HepG2 (cell line): ENCODE data around the gene IKZF3. TPM values are rescaled to one million over a fixed set of nuclear protein-coding genes. Genes with fewer than 3 reads are reported as not detected.

Source experiments
- CCDC6 ChIP-seq: sonication (generic); formaldehyde crosslinking; IDR thresholded peaks from 2 replicates; pipeline ENCODE4 v1.8.1; 2022; ENCODE audit warnings: mild to moderate bottlenecking, missing genetic modification reagents, moderate library complexity
- DPF2 ChIP-seq: sonication (generic); formaldehyde crosslinking; IDR thresholded peaks from 2 replicates; pipeline ENCODE4 v1.4.0; 2020; ENCODE audit warnings: mild to moderate bottlenecking, low read depth, missing genetic modification reagents, borderline replicate concordance
- GABPA ChIP-seq, 2 experiments: IDR thresholded peaks; 2 replicates each; pipeline ENCODE4 v1.6.1; 2011 to 2016; ENCODE audit warnings: low read depth in 2 of 2, low read length in 1 of 2, missing biosample characterization in 1 of 2, missing genetic modification characterization in 1 of 2
- KAT7 ChIP-seq: IDR thresholded peaks from 2 replicates; pipeline ENCODE4 v1.6.1; 2018; ENCODE audit warnings: borderline replicate concordance, missing compliant biosample characterization
- KLF9 ChIP-seq: IDR thresholded peaks from 2 replicates; pipeline ENCODE4 v1.6.1; 2016; ENCODE audit warnings: low read depth
- MEIS1 ChIP-seq: sonication (generic); formaldehyde crosslinking; IDR thresholded peaks from 2 replicates; pipeline ENCODE4 v1.9.0; 2021; ENCODE audit warnings: mild to moderate bottlenecking, missing genetic modification reagents, moderate library complexity, borderline replicate concordance
- MZF1 ChIP-seq: sonication (generic); formaldehyde crosslinking; IDR thresholded peaks from 2 replicates; pipeline ENCODE4 v1.8.1; 2023; ENCODE audit warnings: mild to moderate bottlenecking, missing genetic modification reagents, borderline replicate concordance
- NCOA2 ChIP-seq: sonication (generic); formaldehyde crosslinking; IDR thresholded peaks from 2 replicates; pipeline ENCODE4 v1.8.0; 2022; ENCODE audit warnings: inconsistent platforms
- NFE2 ChIP-seq: sonication (generic); formaldehyde crosslinking; IDR thresholded peaks from 2 replicates; pipeline ENCODE4 v1.4.0; 2020; ENCODE audit warnings: missing genetic modification reagents
- PAF1 ChIP-seq: IDR thresholded peaks from 2 replicates; pipeline ENCODE4 v1.6.1; 2016; ENCODE audit warnings: missing genetic modification reagents, missing compliant biosample characterization
- PHF21A ChIP-seq: sonication (generic); formaldehyde crosslinking; IDR thresholded peaks from 2 replicates; pipeline ENCODE4 v1.5.0; 2020; ENCODE audit warnings: mild to moderate bottlenecking, missing genetic modification reagents
- POLR2AphosphoS2 ChIP-seq: IDR thresholded peaks from 2 replicates; pipeline ENCODE4 v1.6.1; 2011; ENCODE audit warnings: low read depth, low read length, improper control_type of control experiment
- RAD21 ChIP-seq: fragments of 450-650 bp; formaldehyde crosslinking; IDR thresholded peaks from 2 replicates; pipeline ENCODE4 v1.5.0; 2020; ENCODE audit warnings: mild to moderate bottlenecking
- RELA ChIP-seq: sonication (generic); formaldehyde crosslinking; IDR thresholded peaks from 2 replicates; pipeline ENCODE4 v1.4.0; 2020; ENCODE audit warnings: missing genetic modification reagents
- SRSF1 ChIP-seq: fragments of 200-400 bp; formaldehyde crosslinking; optimal IDR thresholded peaks from 2 replicates; pipeline ENCODE3; 2017; ENCODE audit warnings: mild to moderate bottlenecking, low read depth, low read length, moderate library complexity
- TBL1XR1 ChIP-seq: fragments of 150-350 bp; IDR thresholded peaks from 2 replicates; pipeline ENCODE4 v1.6.1; 2014; ENCODE audit warnings: borderline replicate concordance, low read length; ENCODE audit not compliant: partially characterized antibody
- ZMAT3 ChIP-seq: sonication (generic); formaldehyde crosslinking; conservative IDR thresholded peaks from 2 replicates; pipeline ENCODE4 v1.7.0; 2021; ENCODE audit warnings: missing genetic modification reagents
- ZNF205 ChIP-seq: IDR thresholded peaks from 2 replicates; pipeline ENCODE4 v1.6.1; 2018; ENCODE audit warnings: missing biosample characterization, missing genetic modification reagents
- ZNF790 ChIP-seq: sonication (generic); formaldehyde crosslinking; IDR thresholded peaks from 2 replicates; pipeline ENCODE4 v1.8.0; 2022; ENCODE audit warnings: missing genetic modification reagents, mild to moderate bottlenecking, borderline replicate concordance
- ZNF891 ChIP-seq: sonication (generic); formaldehyde crosslinking; IDR thresholded peaks from 2 replicates; pipeline ENCODE4 v1.5.0; 2020; ENCODE audit warnings: mild to moderate bottlenecking, missing genetic modification reagents
- polyA plus RNA-seq, 8 experiments: library from polyadenylated mRNA; depleted of rRNA in 3 of 8; stranded (reverse) in 7 of 8; unstranded in 1 of 8; fragments of >200 nt; fragmentation: Illumina TruSeq in 4 of 8; extraction: Trizol in 4 of 8; gene quantifications; 2 replicates each; pipeline versions ENCODE4 v1.2.1 to v1.2.3, GENCODE V29; 2011 to 2016; ENCODE audit warnings: low read depth in 4 of 8, missing spikeins in 1 of 8, mixed read lengths in 1 of 8; ENCODE audit not compliant: insufficient read depth in 1 of 8
- total RNA-seq, 5 experiments: library from RNA; depleted of rRNA; stranded (reverse); fragments of >200 nt; fragmentation: Illumina TruSeq; extraction: Trizol; gene quantifications; 2 replicates each; pipeline ENCODE4 v1.2.3, GENCODE V29; 2016; ENCODE audit warnings: low read depth in 1 of 5
- TF ChIP-seq, protein P1 (sequence below): fragments of 450-650 bp; IDR thresholded peaks from 2 replicates; pipeline ENCODE4 v1.6.1; 2017; ENCODE audit warnings: mild to moderate bottlenecking
- TF ChIP-seq, protein P2 (sequence below): IDR thresholded peaks from 2 replicates; pipeline ENCODE4 v1.6.1; 2012; ENCODE audit warnings: low read depth, low read length, improper control_type of control experiment
- TF ChIP-seq, protein P3 (sequence below): IDR thresholded peaks from 2 replicates; pipeline ENCODE4 v1.6.1; 2012; ENCODE audit warnings: inconsistent platforms
- TF ChIP-seq, protein P4 (sequence below): sonication (generic); formaldehyde crosslinking; conservative IDR thresholded peaks from 2 replicates; pipeline ENCODE4 v1.4.0; 2020; ENCODE audit warnings: missing genetic modification reagents

Gene IKZF3
- total and polyA plus RNA-seq, 2 of the 13 experiments (the other 11 are each of a cell fraction or from before 2014, with no cell fraction given), result not detected

DNA sequence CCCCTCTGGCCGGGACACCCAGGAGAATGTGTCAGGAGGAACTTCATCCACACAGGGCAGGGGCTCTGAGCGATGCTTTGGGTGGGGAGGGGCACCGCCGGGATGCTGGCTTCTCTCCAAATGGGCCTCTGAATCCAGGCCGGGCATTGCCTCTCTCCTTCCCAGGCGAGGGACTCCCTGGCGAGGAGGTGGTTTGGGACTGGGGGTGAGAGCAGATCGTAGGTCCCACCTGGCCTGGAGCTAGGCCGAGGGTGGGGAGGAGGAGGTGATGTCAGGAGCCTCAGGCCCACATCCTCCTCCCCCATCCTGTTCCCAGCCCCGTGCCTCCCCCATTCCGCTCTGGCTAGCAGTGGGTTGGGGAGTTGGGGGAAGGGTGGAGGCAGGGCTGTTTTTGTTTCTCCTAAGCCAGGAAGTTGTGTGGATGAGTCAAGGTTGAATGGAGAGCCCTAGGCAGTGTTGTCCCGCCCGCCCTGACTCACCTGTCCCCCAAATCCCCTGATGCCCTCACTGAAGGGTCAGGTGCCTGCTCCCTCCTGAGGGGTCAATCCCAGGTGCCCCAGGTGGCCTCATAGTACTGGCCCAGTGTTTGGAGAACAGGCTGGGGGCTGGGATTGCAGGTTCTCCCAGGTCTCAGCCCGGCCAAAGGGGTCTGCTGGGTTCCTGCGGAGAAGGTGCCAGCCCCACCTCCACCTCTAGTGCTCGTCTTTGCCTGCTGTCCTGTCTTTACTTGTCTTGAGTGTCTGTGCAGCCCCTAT, 123.6 kb downstream of the IKZF3 start (continued):
- TF ChIP-seq ZNF790 (CRISPR knock-in tag) (peak; percentile 68; the same call in 1 of the 2 replicates), POLR2AphosphoS2 (no peak), ZMAT3 (CRISPR knock-in tag) (peak; percentile 28; the same call in 1 of the 2 replicates), SRSF1 (peak; percentile 85), CCDC6 (no peak), NFE2 (CRISPR knock-in tag) (no peak), GABPA (IDR thresholded peaks at IDR 0.05; ENCODE audit: low read depth, low read length) (no peak), GABPA (CRISPR knock-in tag; IDR thresholded peaks at IDR 0.05; ENCODE audit: low read depth) (peak; percentile 46; the same call in 1 of the 2 replicates), MZF1 (CRISPR knock-in tag) (peak; percentile 98), DPF2 (CRISPR knock-in tag) (no peak; the same call in 1 of the 2 replicates), PHF21A (CRISPR knock-in tag) (peak; percentile 54; the same call in 1 of the 2 replicates), RAD21 (CRISPR knock-in tag) (no peak), MEIS1 (no peak), KAT7 (peak; percentile 28; the same call in 1 of the 2 replicates), PAF1 (no peak), RELA (CRISPR knock-in tag) (no peak), TBL1XR1 (no peak), ZNF891 (CRISPR knock-in tag) (no peak), KLF9 (CRISPR knock-in tag) (no peak), NCOA2 (CRISPR knock-in tag) (peak; percentile 73), ZNF205 (CRISPR knock-in tag) (no peak)
- TF ChIP-seq, protein P1, sequence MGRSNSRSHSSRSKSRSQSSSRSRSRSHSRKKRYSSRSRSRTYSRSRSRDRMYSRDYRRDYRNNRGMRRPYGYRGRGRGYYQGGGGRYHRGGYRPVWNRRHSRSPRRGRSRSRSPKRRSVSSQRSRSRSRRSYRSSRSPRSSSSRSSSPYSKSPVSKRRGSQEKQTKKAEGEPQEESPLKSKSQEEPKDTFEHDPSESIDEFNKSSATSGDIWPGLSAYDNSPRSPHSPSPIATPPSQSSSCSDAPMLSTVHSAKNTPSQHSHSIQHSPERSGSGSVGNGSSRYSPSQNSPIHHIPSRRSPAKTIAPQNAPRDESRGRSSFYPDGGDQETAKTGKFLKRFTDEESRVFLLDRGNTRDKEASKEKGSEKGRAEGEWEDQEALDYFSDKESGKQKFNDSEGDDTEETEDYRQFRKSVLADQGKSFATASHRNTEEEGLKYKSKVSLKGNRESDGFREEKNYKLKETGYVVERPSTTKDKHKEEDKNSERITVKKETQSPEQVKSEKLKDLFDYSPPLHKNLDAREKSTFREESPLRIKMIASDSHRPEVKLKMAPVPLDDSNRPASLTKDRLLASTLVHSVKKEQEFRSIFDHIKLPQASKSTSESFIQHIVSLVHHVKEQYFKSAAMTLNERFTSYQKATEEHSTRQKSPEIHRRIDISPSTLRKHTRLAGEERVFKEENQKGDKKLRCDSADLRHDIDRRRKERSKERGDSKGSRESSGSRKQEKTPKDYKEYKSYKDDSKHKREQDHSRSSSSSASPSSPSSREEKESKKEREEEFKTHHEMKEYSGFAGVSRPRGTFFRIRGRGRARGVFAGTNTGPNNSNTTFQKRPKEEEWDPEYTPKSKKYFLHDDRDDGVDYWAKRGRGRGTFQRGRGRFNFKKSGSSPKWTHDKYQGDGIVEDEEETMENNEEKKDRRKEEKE, result no peak
- TF ChIP-seq, protein P2, sequence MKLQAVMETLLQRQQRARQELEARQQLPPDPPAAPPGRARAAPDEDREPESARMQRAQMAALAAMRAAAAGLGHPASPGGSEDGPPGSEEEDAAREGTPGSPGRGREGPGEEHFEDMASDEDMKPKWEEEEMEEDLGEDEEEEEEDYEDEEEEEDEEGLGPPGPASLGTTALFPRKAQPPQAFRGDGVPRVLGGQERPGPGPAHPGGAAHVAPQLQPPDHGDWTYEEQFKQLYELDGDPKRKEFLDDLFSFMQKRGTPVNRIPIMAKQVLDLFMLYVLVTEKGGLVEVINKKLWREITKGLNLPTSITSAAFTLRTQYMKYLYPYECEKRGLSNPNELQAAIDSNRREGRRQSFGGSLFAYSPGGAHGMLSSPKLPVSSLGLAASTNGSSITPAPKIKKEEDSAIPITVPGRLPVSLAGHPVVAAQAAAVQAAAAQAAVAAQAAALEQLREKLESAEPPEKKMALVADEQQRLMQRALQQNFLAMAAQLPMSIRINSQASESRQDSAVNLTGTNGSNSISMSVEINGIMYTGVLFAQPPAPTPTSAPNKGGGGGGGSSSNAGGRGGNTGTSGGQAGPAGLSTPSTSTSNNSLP, result no peak
- TF ChIP-seq, protein P3, sequence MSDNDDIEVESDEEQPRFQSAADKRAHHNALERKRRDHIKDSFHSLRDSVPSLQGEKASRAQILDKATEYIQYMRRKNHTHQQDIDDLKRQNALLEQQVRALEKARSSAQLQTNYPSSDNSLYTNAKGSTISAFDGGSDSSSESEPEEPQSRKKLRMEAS, result peak; percentile 54
- TF ChIP-seq, protein P4, sequence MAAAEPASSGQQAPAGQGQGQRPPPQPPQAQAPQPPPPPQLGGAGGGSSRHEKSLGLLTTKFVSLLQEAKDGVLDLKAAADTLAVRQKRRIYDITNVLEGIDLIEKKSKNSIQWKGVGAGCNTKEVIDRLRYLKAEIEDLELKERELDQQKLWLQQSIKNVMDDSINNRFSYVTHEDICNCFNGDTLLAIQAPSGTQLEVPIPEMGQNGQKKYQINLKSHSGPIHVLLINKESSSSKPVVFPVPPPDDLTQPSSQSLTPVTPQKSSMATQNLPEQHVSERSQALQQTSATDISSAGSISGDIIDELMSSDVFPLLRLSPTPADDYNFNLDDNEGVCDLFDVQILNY, result no peak
